HG03457 (cell line): ENCODE results near the gene TMEM106C.

Experiments
- ATAC-seq: cut with Tn5 transposase; IDR thresholded peaks from one replicate; pipeline ENCODE4 v1.9.1; 2021; ENCODE audit warnings: moderate number of reproducible peaks; ENCODE audit not compliant: unreplicated experiment

The TMEM106C gene, protein sequence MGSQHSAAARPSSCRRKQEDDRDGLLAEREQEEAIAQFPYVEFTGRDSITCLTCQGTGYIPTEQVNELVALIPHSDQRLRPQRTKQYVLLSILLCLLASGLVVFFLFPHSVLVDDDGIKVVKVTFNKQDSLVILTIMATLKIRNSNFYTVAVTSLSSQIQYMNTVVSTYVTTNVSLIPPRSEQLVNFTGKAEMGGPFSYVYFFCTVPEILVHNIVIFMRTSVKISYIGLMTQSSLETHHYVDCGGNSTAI

DNA sequence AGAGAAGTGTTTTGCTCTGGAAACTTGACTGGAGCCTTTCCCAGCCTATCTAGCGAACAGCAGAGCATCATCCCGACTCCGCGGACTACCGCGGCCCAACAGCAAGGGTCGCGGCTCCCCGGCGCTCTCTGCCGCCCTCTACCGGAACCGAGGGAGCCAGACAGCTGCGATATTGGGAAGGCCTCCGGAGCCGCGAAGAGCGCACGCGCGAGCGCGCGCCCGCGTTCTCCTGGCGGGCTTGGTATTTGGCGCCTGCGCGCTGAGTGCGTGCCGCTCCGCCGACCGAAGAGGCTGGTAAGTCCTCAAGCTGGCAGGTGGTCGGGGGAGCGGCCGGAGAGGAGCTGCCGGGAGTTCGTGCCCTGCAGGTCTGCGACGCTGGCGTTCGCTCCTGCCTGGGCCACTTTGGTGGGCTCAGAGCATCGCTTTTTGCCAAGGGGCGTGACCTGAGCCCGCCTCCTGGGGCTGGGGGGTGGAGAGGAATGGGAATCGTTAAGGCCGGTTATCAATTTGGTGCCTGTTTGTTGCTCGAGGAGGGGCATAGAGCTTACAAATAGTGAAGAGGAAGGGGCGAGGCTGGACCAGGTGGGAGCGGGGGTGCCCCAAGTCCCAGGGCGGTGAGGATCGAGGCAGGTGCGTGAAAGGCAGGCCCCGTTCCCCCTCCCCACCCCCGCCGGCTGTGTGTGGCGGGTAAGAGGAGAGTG lies at the start of gene TMEM106C:
Gene TMEM106C (plus strand): TSS at position 257 of the 701 bp plus-strand sequence. CDS start 641 bp downstream, outside the sequence.
- ATAC-seq: peak; percentile 93

DNA sequence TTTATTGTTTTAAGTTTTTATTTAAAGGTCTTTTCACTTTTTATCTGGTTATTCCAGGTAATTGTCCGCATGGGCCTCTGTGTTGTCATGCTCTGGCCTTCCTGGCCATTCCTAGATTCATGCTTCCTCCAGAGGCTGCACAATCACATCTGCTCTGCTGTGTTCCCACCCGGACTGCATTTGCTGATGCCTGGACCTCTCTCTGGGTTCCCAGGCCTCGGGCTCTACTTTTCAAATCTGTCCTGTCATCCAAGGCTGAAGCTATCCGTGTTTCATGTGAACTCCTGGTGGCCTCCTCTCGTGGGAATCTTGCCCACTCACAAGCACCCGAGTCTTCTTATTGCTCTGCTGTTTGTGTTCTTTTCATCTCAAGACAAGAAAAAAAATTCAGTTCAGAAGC lies 42.5 kb upstream of the TMEM106C start:
- no peak for ATAC-seq

GRCh38 chr12:47921907-47922306 lies 41.5 kb upstream of the TMEM106C start:
- ATAC-seq: no peak

GRCh38 chr12:47927346-47927745 lies 36.0 kb upstream of the TMEM106C start:
- no peak for ATAC-seq

- ATAC-seq: no peak
These were observed 32.8 kb upstream of the TMEM106C start for GRCh38 chr12:47930634-47931033.

- ATAC-seq: no peak
These were observed 32.2 kb upstream of the TMEM106C start for GRCh38 chr12:47931187-47931586.

DNA sequence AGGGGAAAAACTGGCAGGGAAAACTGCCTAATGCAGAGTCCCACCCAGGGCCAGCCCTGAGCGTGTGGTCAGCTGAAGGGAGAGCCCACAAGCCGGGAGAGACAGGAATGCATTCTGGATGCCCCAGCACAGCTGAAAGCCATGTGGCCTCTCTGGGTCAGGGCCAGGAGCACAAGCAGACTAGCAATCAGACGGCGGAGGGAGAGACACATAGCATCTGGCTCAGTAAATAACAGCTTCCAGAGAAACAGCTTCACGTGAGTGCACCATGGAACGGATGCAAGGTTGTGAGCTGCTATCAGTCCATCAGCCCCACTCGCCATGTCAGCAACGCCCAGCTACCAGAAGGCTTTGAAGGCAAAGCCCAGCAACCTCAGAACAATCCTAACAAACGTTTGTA lies 28.2 kb upstream of the TMEM106C start:
- no peak for ATAC-seq

DNA sequence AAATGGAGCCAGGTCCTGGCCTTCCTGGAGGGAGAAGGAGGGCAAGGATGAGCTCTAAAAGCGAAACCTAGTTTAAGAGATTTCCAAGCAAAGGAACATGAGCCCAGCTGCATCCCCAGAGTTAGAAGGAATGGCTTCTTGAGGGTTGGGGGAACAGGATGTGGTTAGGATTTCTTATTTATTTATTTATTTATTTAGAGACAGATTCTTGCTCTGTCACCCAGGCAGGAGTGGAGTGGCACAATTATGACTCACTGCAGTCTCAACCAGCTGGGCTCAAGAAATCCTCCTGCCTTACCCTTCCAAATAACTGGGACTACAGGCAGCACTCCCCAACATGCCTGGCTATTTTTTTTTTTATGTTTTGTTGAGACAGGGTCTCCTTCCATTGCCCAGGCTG lies 25.3 kb upstream of the TMEM106C start:
- no peak for ATAC-seq

DNA sequence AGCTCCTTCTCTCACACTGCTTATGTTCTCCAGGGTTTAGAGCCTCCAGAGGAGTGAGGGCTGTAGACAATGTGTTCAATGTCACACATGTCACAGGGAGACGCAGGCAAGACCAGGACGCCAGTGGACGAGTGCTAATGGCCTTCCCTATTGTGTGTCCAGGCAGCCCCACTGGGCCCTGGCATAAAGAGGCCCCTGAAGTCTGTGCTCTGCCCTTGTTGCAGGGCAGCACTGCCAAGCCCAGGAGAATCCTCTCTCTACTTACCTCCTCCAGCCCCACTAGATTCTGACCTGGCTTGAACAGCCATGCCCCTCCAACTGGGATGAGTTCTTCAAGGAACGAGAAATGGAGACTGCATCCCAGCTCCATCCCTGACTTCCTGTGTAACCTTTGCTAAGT lies 24.8 kb upstream of the TMEM106C start:
- no peak for ATAC-seq

- ATAC-seq: no peak
These were observed 24.3 kb upstream of the TMEM106C start for GRCh38 chr12:47939009-47939601.

GRCh38 chr12:47940773-47941474 lies 22.5 kb upstream of the TMEM106C start:
- no peak for ATAC-seq

GRCh38 chr12:47941475-47941780 lies 22.0 kb upstream of the TMEM106C start:
- ATAC-seq: no peak

DNA sequence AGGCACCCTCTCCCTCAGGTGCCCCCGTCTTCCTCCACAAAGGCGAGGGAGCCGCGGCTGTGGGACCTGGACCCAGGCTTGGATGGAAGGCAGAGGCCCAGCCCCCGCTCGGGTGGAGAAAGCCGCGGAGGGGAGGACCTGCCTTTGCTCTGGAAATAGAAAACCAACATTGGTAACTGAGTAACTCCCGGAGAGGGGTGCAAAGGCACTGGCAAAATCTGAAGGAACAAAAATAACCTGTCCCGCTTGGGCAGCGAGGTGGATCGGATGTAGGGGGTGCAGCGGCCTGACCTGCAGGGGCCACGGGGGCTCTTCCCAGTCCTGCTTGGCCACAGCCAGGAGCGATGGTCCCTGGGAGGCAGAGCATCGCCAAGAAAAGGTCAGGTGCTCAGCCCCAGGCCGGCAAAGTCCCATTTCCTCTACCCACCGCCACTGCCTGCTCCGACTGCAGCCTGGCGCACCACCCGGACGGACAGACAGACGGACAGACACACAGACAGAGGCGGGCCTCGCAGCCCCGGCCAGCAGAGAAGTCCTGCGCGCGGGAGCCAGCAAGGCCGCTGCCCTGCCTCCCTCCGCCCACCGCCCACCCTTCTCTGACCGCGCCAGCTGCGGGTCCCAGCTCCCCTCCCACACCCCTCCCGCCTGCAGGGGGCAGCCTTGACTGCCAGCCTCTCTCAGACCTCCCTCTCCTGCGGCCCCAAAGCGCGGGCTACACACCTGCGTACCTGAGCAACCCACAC lies 21.4 kb upstream of the TMEM106C start:
- no peak for ATAC-seq

GRCh38 chr12:47942614-47943225 lies 20.7 kb upstream of the TMEM106C start:
- ATAC-seq: no peak

- ATAC-seq: no peak
These were observed 19.6 kb upstream of the TMEM106C start for GRCh38 chr12:47943623-47944340.

GRCh38 chr12:47944685-47945340 lies 18.6 kb upstream of the TMEM106C start:
- no peak for ATAC-seq

DNA sequence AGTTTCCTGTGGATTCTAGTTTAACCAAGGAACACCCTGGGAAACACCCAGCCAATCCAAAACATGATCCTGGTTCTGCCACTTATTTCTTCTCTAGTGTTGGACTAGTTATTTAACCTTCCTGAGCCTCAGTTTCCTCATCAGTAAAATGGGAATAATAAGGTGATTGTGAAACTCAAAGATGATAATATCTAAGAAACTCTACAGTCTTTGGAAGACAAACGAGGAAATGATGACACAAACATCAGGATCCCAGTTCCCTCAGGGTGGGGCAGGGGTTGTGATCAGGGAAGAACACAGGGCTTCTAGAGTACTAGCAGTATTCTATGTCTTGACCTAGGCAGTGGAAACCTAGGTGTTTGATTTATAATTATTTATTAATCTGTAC lies 18.1 kb upstream of the TMEM106C start:
- no peak for ATAC-seq

DNA sequence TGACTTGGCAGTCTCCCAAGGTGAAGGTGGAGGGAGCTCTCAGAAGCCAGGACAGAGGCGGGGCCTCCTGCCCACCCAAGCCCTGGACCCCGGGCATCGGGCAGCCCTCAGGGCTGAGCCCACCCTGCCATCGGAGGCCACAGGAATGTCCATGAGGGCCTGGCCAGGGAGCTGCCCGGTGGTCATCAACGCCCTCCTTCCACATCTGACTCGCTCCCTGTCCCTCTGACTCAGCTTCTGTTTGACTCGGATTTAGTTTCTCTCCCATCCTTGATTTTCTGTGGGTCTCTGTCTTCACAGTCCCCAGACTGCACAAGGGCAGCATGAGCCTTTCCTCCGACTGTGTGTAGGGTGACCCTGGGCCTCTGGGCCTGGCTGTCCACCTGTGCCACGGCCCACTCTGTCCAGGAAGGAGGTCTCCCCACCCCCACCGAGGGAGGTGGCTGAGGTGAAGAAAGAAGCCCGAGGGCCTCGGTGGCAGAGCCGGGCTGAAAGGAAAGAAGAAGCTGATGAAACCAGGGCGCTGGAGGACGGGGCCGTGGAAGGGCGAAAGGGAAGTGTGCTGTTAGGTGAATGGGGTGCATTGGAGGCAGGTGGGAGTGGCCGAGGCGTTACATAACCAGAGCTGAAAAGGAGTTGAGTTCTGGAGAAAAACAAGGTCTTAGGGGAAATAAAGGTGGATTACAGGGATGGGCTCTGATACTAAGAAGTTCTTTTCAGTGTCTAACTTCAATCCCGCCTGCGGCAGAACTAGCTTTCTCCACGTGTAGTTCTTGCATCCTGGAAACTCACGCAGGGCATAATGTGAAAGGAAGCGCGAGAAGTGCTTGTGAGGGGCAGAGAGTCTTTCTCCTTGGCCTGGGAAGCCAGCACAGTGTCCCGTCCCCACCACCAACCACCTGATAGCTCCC lies 16.7 kb upstream of the TMEM106C start:
- ATAC-seq: no peak
